Measurements from ENCODE around the gene RBM20.

RBM20 gene

DNA sequence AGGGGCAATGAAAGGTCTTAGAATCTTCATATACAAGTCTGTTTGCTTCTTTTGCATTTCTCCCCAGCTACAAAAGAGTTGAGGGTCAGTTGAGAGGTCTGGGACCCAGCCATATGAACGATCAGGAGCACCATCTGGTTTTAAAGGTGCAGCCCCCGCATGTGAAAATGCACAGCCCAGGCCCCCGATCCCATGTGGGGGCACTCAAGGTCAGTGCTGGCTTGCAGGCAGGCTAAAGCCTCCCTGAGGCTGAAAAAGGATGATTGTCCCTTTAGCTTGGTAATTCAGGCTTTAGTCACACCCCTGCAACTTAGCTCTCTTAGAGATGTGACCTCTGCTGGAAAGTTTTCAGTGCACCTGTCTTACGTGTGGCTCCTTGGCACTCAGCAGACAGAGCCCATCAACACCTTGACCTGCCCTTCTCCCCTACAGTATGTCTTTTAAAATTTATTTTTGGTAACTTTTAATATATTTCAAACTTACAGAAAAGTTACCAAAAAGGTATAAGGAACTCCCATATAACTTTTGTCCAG is 147.5 kb downstream of the RBM20 start:
- DNase-seq (ENCODE audit: low read depth in 1 of 2, low spot score in 1 of 2): peak in 1 of 2 experiments; percentile 75
- in situ Hi-C loops (cut with HindIII; ENCODE audit: low pct_unique_long_range_greater_than_20kb, low sequenced_read_pairs): no loop called here
- TF ChIP-seq JUND (IDR thresholded peaks at IDR 0.05; ENCODE audit: low read depth): no peak

DNA sequence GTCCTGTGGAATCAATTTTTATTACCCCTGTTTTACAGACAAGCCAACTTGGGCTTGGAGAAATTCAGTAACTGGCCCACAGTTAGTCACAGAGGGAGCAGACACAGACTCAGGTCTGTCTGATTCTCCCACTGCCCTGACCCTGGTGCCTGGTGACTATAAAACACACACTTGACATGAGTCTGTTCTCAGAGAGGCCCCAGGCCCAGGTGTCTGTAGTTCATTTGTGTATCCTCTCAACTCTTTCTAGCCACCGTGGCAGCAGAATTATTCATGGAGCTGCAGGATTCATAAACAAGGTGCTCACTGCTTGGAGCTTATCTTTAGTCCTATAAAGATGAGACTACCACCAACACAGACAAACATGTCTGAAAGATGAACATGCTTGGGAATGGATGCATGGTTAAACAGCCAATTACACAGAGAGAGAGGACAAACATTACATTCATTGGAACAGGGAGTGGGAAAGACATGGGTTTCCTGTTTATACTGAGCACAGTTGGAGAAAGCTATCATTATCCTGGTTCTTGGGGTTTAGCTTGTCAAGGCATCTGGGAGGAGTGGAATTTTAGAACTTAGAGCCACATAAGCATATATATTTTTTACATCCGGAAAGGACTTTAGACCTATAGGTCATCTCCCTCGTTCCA is 148.5 kb downstream of the RBM20 start:
- TF ChIP-seq JUND (IDR thresholded peaks at IDR 0.05; ENCODE audit: low read depth): no peak
- DNase-seq (ENCODE audit: low read depth in 1 of 2, low spot score in 1 of 2): no peak
- in situ Hi-C loops (cut with HindIII; ENCODE audit: low pct_unique_long_range_greater_than_20kb, low sequenced_read_pairs): no loop called here

DNA sequence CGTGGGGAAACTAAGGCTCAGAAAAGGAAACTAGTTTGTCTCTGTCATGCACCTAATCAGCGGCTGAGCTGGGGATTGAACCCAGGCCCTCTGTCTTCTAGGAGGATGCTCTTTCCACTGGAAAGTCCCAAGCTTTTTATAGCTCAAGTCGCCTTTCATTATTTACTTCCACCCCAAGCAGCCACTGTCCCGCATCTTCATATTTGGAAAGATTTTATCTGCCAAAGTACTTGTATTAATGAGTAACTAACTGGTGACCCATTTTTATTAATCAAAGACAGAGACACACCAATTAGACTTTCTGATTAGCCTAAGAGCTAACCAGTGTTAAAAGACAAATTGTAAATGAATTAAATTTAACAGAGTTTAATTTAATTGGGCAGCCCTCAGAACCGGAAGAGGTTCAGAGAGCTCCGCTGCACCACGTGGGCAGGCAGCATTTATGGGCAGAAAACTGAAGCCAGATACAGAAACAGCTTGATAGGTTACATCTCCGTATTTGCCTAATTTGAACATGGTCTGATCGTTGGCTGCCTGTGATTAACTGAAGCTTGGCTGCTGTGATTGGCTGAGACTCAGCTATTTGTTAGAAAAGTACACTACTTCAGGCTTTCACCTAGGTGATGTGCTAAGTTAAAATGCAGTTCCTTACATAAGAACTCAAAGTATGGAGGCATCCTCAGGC is 149.1 kb downstream of the RBM20 start:
- DNase-seq (ENCODE audit: low read depth in 1 of 2, low spot score in 1 of 2): no peak
- in situ Hi-C loops (cut with HindIII; ENCODE audit: low pct_unique_long_range_greater_than_20kb, low sequenced_read_pairs): no loop called here
- no peak for TF ChIP-seq JUND (IDR thresholded peaks at IDR 0.05; ENCODE audit: low read depth)

DNA sequence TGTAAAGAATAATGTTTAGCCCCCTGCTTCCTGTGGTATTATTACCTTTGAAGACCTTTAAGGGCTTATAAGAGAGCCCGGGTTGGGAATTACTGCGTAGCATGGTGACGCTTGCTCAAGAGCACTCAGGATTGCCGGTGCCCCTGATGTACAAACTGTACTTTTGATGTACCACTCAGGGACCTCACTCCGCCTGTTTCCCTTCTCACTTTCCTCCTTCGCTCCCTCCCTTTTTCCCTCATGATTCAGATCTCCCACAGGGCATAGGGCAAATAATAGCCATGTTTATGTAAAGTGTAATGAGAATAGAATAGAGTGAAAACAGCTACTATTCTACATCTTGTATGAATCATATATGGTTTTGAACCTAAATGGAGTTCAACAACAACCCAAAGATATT is 149.8 kb downstream of the RBM20 start:
- in situ Hi-C loops (cut with HindIII; ENCODE audit: low pct_unique_long_range_greater_than_20kb, low sequenced_read_pairs): no loop called here
- TF ChIP-seq JUND (IDR thresholded peaks at IDR 0.05; ENCODE audit: low read depth): no peak
- DNase-seq (ENCODE audit: low read depth in 1 of 2, low spot score in 1 of 2): no peak

DNA sequence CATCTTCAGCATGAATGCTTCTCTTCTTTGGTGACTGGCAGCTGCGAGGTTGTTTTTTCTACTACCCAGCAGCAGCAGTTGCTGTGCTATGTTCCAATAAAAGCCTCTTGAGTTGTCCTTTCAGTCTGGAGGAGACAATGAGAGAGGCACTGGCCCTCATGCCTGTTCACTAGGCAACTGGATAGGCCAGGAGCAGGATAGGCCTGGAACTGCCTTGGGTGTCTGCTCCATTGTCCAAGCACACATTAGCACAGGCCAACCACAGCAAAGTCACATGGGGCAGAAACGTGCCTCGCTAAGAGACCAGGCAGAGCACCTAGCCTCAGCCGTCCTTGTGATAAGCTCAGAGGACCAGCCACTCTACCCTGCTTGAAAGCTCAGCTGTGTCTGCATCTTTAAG is 150.7 kb downstream of the RBM20 start:
- in situ Hi-C loops (cut with HindIII; ENCODE audit: low pct_unique_long_range_greater_than_20kb, low sequenced_read_pairs): no loop called here
- no peak for TF ChIP-seq JUND (IDR thresholded peaks at IDR 0.05; ENCODE audit: low read depth)
- no peak for DNase-seq (ENCODE audit: low read depth in 1 of 2, low spot score in 1 of 2)

DNA sequence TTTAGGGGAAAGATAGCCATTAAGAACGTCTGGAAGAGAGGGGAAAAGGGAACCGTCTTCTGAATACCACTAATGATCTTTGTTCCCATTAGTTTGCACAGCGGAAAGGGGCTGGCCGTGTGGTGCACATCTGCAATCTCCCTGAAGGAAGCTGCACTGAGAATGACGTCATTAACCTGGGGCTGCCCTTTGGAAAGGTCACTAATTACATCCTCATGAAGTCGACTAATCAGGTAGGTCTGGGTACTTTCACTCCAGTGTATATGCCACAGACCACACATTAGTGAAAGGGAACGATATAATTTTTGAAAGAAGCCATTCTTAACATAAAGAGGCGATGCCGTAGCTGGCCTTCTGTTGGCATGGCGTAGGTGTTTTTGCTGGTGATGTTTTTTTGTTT is 153.3 kb downstream of the RBM20 start:
- TF ChIP-seq JUND (IDR thresholded peaks at IDR 0.05; ENCODE audit: low read depth): no peak
- in situ Hi-C loops (cut with HindIII; ENCODE audit: low pct_unique_long_range_greater_than_20kb, low sequenced_read_pairs): no loop called here
- DNase-seq (ENCODE audit: low read depth in 1 of 2, low spot score in 1 of 2): no peak

DNA sequence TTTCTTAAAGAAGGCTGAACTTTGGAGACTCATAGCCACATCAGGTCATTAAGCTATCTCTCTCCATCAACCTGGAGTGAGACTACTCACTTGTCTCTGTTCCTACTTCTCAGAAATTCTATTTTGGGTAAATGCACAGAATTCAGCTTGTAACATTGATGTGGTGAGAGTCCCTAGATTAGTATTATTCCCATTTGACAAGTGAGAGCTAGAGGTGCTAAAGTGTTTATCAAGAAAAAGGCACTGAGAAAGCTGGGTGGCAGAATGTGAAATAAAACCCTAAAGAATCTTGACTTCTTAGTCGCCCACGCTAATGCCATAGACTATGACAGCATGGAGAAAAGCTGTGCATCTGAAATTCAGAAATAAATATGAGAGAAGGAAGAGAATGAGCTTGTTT is 154.2 kb downstream of the RBM20 start:
- TF ChIP-seq JUND (IDR thresholded peaks at IDR 0.05; ENCODE audit: low read depth): no peak
- in situ Hi-C loops (cut with HindIII; ENCODE audit: low pct_unique_long_range_greater_than_20kb, low sequenced_read_pairs): no loop called here
- no peak for DNase-seq (ENCODE audit: low read depth in 1 of 2, low spot score in 1 of 2)

DNA sequence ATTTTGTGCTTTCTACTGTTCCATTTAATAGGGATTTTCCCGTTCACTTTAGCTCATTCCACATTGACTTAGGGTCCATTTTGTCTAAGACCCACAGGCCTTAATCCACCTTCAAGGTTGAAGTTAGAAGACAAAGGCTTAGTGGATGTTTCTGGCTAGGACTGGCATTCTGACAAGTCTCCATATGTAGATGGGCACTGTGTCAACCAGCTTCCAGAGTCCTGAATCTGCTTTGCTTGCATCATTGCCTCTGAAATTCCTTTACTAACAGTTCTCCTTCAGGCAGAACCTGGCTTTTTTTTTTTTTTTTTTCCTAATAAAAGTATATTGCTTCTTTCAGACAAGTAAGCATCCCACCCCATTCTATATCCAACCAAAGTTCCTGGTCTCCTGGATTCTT is 158.0 kb downstream of the RBM20 start:
- peak in 1 of 2 experiments; percentile 44 for DNase-seq (ENCODE audit: low read depth in 1 of 2, low spot score in 1 of 2)
- in situ Hi-C loops (cut with HindIII; ENCODE audit: low pct_unique_long_range_greater_than_20kb, low sequenced_read_pairs): no loop called here
- TF ChIP-seq JUND (IDR thresholded peaks at IDR 0.05; ENCODE audit: low read depth): no peak

DNA sequence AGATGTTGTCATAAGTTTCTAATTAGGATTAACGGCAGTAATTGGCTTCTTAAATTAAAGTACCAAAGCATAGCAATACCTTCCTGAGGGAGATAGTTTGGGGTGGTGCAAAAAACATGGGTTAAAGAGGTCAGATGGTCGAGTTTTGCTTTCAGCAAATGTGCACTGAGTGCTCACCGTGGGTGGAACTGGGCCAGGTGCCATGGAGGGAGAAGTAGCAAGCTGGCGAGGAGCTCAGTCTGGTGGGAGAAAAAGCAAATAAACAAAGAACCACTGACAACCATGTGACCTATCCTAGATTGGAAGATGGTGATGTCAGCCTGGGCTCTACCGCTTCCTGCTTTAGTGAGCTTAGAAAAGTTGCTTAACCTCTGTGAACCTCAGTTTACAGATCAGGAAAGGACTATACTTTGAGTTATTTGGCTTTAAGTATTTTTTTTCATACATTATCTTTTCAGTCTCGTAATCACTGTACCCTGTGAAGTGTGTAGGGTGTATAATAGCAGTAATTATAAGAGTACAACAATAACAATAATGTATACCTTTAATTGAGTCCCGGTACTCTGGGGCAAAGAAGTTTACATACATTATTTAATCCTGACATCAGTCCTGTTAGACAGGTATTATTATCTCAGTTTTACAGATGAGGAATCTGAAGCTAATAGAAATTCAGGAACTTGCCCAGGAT is 158.6 kb downstream of the RBM20 start:
- TF ChIP-seq JUND (IDR thresholded peaks at IDR 0.05; ENCODE audit: low read depth): no peak
- DNase-seq (ENCODE audit: low read depth in 1 of 2, low spot score in 1 of 2): no peak
- in situ Hi-C loops (cut with HindIII; ENCODE audit: low pct_unique_long_range_greater_than_20kb, low sequenced_read_pairs): no loop called here

DNA sequence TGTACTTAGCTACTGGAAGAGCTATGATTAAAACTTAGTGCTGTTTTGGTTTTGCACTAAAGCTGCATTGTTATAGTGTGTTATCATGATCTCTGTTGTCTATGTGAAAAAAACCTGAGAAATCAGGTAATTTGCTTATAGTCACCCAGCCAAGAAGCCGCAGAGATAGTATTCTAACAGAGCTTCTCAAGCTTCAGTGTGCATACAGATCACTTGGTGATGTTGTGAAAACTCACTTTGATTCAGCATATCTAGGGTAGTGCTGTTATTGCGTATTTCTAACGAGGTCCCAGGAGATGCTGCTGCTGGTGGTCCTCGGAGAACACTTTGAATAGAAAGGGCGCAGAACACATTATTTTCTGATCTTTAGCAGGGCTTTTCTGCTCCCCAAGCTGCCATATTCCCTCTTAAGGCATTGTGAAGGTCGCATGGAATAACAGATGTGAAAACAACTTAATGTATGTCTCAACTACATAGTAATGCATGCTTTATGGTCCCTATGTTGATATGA is 159.2 kb downstream of the RBM20 start:
- TF ChIP-seq JUND (IDR thresholded peaks at IDR 0.05; ENCODE audit: low read depth): no peak
- in situ Hi-C loops (cut with HindIII; ENCODE audit: low pct_unique_long_range_greater_than_20kb, low sequenced_read_pairs): no loop called here
- no peak for DNase-seq (ENCODE audit: low read depth in 1 of 2, low spot score in 1 of 2)

DNA sequence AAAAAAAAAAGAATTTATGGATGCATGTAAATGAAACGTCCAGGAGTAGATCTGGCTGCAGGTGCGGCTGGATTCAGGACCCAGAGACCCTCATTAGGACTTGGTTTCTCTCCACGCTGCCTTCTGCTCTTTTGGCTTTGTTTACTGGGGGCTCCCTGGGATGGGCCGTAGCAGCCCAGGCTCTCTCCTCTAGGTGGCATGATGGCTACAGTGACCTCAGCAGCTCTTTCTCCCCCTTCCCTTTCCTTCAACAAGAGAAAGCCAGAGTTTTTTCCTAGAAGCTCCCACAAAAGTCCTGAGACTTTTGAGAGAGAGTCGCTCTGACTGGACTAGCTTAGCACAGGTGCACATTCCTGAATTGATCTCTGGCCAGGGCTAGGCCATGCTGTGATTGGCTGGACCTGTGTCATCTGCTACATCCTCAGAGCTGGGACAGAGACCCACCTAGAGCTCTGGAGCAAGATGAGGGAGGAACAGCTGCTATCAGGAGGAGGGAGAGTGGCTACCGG is 159.7 kb downstream of the RBM20 start:
- peak in 1 of 2 experiments; percentile 74 for DNase-seq (ENCODE audit: low read depth in 1 of 2, low spot score in 1 of 2)
- in situ Hi-C loops (cut with HindIII; ENCODE audit: low pct_unique_long_range_greater_than_20kb, low sequenced_read_pairs): no loop called here
- no peak for TF ChIP-seq JUND (IDR thresholded peaks at IDR 0.05; ENCODE audit: low read depth)

DNA sequence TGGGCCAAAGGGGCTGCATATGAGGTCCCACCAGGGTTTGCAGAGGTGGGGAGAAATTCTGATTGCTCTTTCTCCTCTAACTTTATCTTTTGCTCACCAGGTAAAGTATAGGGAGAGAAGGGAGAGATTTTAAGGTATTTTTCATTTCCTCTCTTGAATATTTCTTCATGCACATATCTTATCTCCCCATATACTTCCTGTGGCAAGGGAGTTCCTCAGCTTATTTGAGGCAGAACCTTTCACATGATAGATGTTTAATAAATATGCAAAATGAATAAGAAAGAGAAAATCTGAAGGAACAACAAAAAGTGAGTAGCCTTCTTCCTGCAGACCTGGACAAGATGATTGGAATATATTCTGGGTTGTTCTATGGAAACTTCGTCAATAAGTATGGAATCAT is 160.2 kb downstream of the RBM20 start:
- no peak for TF ChIP-seq JUND (IDR thresholded peaks at IDR 0.05; ENCODE audit: low read depth)
- DNase-seq (ENCODE audit: low read depth in 1 of 2, low spot score in 1 of 2): no peak
- in situ Hi-C loops (cut with HindIII; ENCODE audit: low pct_unique_long_range_greater_than_20kb, low sequenced_read_pairs): no loop called here

DNA sequence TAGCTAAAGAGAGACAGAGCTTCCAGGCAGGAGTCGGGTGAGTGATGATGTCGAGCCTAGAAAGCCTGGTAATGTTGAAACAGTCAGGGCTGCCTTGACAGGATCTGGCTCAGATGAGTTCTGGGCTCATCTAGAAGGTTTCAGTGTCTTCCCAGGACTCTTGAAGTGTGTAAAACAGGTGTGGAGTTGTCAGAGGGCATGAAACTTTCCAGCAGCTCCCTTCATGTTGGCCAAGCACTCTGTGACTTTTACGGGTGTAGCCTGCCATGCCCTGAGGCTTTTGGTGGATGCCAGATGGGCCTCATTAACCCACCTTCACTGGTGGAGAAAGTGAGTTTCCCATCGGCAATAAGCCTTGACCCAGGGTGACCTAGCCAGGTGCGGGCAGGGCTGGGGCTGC is 161.2 kb downstream of the RBM20 start:
- peak in 1 of 2 experiments; percentile 66 for DNase-seq (ENCODE audit: low read depth in 1 of 2, low spot score in 1 of 2)
- in situ Hi-C loops (cut with HindIII; ENCODE audit: low pct_unique_long_range_greater_than_20kb, low sequenced_read_pairs): no loop called here

More for the DNA sequence above, 161.2 kb downstream of the RBM20 start:
- no peak for TF ChIP-seq JUND (IDR thresholded peaks at IDR 0.05; ENCODE audit: low read depth)
